ENCODE measurements around the gene CACNA1A. TPM values are rescaled to one million over a fixed set of nuclear protein-coding genes. Genes with fewer than 3 reads are reported as not detected.
A peak's percentile ranks its signal among the peaks of the same experiment; 100 is the strongest.

Gene CACNA1A
- total RNA-seq, 1 experiment from 2014 or later = 0.85 TPM

DNA sequence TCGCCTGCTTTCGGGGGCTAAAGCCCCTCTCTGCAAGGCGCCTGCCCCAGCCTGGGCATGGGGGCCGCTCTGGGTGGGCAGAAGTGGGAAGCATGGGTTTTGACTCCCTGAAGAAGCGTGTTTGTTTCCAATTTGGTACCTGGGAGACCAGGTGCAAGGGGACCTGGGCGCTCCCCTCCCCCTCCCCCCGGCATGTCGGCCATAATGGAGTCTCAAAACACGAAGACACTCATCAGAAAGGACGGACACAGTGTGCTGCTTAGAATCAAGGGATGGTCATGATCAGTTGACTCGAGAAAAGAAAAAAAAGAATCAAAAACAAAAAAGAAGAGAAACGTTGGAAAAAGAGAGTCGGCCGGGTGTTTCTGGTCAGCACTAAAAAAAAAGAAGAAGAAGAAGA is 279.3 kb downstream of the CACNA1A start:
- no peak for TF ChIP-seq CTCF (IDR thresholded peaks at IDR 0.05; ENCODE audit: unreplicated experiment)
- CTCF ChIA-PET = no interaction called here
- no peaks in the 10 kb centered on the region for H3K36me3 Mint-ChIP-seq (ENCODE audit: insufficient read depth, unreplicated experiment)
- intact Hi-C loops (cut with micrococcal nuclease; ENCODE audit: unreplicated experiment) = no loop called here
- no peak overlapping the region for H3K4me3 Mint-ChIP-seq (ENCODE audit: low read depth, unreplicated experiment)
- H3K27me3 Mint-ChIP-seq (ENCODE audit: unreplicated experiment) = peaks cover 42% of the 10 kb centered on the region
- H3K4me1 Mint-ChIP-seq (ENCODE audit: low read depth, unreplicated experiment) = peaks cover 8% of the 10 kb centered on the region
- no TSS peak for BruUV-seq (replicated peaks)
- no peak for DNase-seq
- H3K27ac Mint-ChIP-seq (ENCODE audit: unreplicated experiment) = no peak overlapping the region
- no peaks in the 10 kb centered on the region for H3K9me3 Mint-ChIP-seq (ENCODE audit: low read depth, unreplicated experiment)

DNA sequence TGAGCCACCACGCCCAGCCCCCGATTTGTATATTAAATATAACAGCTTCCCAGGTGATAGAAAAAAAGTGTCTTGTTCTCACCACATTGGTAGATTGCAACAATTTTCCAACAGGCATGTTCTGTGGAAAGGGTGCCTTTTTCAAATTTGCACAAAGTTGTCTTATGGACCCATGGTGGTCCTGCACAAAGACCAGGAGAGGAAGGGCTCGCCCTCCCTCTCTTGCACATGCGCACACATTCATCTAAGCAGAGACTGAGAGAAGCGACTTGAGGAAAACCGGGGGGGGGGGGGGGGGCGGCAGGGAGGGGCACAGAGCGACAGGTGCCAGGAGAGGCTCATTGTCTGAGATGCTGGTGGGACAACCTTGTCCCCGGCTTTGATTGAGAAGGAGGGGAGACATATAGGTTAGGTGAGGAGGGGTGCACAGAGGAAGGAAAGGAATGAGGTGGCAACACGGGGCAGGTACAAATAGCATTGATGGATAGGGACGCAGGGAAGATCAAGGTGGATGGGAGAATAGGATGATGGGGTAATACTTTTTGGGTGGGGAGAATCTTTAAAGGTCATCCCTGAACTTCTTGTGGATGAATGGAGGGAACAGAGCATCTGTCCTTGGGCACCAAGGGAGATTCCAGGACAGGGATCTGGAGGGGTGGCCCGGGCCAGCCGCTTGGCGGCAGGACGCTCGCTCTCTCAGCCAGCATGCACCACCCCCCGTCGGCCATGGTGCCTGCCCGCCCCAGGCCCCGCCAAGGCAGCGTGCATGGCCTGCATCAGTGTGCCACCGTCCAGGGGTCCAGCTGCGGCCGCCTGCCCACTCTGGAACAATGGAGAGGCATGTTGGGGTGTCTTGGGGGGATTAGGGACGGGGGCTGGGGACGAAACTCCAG is 280.1 kb downstream of the CACNA1A start:
- no peaks in the 10 kb centered on the region for H3K9me3 Mint-ChIP-seq (ENCODE audit: low read depth, unreplicated experiment)
- peaks cover 42% of the 10 kb centered on the region for H3K27me3 Mint-ChIP-seq (ENCODE audit: unreplicated experiment)
- H3K4me3 Mint-ChIP-seq (ENCODE audit: low read depth, unreplicated experiment) = no peak overlapping the region
- no peak overlapping the region for H3K27ac Mint-ChIP-seq (ENCODE audit: unreplicated experiment)
- intact Hi-C loops (cut with micrococcal nuclease; ENCODE audit: unreplicated experiment) = no loop called here
- BruUV-seq (replicated peaks) = no TSS peak
- peaks cover 8% of the 10 kb centered on the region for H3K4me1 Mint-ChIP-seq (ENCODE audit: low read depth, unreplicated experiment)
- DNase-seq = no peak
- TF ChIP-seq CTCF (IDR thresholded peaks at IDR 0.05; ENCODE audit: unreplicated experiment) = no peak
- CTCF ChIA-PET = no interaction called here
- H3K36me3 Mint-ChIP-seq (ENCODE audit: insufficient read depth, unreplicated experiment) = no peaks in the 10 kb centered on the region

GRCh38 chr19:13225085-13225484 is 281.2 kb downstream of the CACNA1A start:
- intact Hi-C loops (cut with micrococcal nuclease; ENCODE audit: unreplicated experiment) = no loop called here
- Mint-ChIP-seq H3K27me3 (ENCODE audit: unreplicated experiment) (peaks cover 35% of the 10 kb centered on the region), H3K4me3 (ENCODE audit: low read depth, unreplicated experiment) (no peak overlapping the region)

DNA sequence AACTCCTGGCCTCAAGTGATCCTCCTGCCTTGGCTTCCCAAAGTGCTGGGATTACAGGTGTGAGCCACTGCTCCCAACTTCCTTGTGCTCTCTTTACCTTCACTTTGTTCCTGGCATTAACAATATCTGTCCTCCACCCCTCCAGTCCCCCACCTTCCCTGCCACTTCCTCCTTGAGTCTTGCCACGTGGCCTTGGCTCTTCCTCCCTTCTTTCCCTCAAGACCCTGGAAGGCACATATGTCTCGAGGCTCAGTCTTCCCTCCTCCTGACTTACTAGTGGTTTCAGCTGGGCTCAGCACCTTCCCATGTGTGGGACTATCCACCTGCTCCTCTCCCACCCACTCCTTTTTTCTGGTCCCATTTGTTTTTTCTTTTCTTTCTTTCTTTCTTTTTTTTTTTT is 285.4 kb downstream of the CACNA1A start:
- Mint-ChIP-seq H3K36me3 (ENCODE audit: insufficient read depth, unreplicated experiment) (peaks cover 4% of the 10 kb centered on the region), H3K9me3 (ENCODE audit: low read depth, unreplicated experiment) (no peaks in the 10 kb centered on the region), H3K4me3 (ENCODE audit: low read depth, unreplicated experiment) (no peak overlapping the region), H3K4me1 (ENCODE audit: low read depth, unreplicated experiment) (no peaks in the 10 kb centered on the region), H3K27me3 (ENCODE audit: unreplicated experiment) (peaks cover 6% of the 10 kb centered on the region), H3K27ac (ENCODE audit: unreplicated experiment) (peak overlapping the region; percentile 22)
- TF ChIP-seq CTCF (IDR thresholded peaks at IDR 0.05; ENCODE audit: unreplicated experiment) = no peak
- CTCF ChIA-PET = no interaction called here
- no TSS peak for BruUV-seq (replicated peaks)
- intact Hi-C loops (cut with micrococcal nuclease; ENCODE audit: unreplicated experiment) = no loop called here
- no peak for DNase-seq

More at GRCh38 chr19:13225085-13225484, 281.2 kb downstream of the CACNA1A start:
- no TSS peak for BruUV-seq (replicated peaks)
- no peaks in the 10 kb centered on the region for H3K9me3 Mint-ChIP-seq (ENCODE audit: low read depth, unreplicated experiment)
- H3K27ac Mint-ChIP-seq (ENCODE audit: unreplicated experiment) = no peak overlapping the region
- H3K4me1 Mint-ChIP-seq (ENCODE audit: low read depth, unreplicated experiment) = peaks cover 8% of the 10 kb centered on the region
- H3K36me3 Mint-ChIP-seq (ENCODE audit: insufficient read depth, unreplicated experiment) = no peaks in the 10 kb centered on the region
- TF ChIP-seq CTCF (IDR thresholded peaks at IDR 0.05; ENCODE audit: unreplicated experiment) = no peak
- DNase-seq = no peak
- CTCF ChIA-PET = no interaction called here
